SK-N-SH (cell line): ENCODE results near the gene ISL2.

Experiments
- GABPA ChIP-seq: IDR thresholded peaks from 2 replicates; pipeline ENCODE4 v1.4.0; 2012; ENCODE audit warnings: low read depth, mild to moderate bottlenecking
- JUND ChIP-seq: IDR thresholded peaks from 2 replicates; pipeline ENCODE4 v1.4.0; 2012
- POLR2AphosphoS5 ChIP-seq: IDR thresholded peaks from 2 replicates; pipeline ENCODE4 v1.6.1; 2012; ENCODE audit warnings: low read depth, low read length
- RXRA ChIP-seq: IDR thresholded peaks from 2 replicates; pipeline ENCODE4 v1.4.0; 2012; ENCODE audit warnings: low read depth, mild to moderate bottlenecking, borderline replicate concordance
- TF ChIP-seq, protein P1 (sequence below): fragments of 200-600 bp; sonication (generic); IDR thresholded peaks from 2 replicates; pipeline ENCODE4 v1.6.1; 2017; ENCODE audit warnings: antibody characterized with exemption, mild to moderate bottlenecking, moderate library complexity
- TF ChIP-seq, protein P2 (sequence below): IDR thresholded peaks from 2 replicates; pipeline ENCODE4 v1.6.1; 2012; ENCODE audit warnings: mild to moderate bottlenecking, low read depth, low read length, moderate library complexity

DNA sequence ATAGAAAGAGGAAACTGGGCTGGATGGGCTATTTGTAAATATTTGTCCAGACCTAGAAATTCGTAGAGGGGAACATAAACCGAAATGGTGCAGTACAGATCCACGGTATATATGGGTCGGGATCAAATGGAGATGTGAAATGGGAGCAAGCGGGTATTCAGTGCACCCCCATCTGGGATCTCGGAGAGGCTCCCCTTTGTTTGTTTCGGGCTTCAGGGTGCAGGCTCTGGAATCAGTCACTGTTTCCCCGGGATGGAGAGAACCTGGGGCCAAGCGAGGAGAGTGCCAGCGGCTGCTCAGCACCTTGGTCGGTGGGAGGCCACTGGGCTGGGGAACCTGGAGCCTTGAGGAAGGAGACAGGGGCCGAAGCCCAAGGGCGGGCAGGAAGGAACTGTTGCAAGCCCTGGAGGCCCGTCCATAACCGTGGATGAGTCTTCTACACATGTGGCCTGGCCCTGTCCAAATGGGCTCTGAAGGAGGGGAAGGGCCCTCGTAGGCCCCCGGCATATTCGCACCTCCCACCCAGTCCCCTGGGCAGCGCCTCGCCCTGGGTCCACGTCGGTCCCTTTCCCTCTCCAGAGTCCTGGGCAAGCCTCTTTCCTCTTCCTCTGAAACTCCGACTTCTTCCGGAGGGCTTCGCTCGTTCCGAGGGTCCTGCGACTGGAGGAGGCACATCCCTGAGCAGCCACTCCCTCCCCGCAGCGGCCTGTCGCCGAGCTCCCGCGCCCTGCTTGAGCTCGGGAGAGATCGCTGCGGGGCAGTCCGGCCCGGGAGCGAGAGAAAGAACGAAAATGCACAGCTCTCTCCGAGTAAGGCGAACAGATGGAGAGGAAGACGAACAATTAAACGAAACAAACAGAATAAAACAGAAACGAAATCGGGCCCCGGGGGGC lies 3.0 kb downstream of the ISL2 start:
- TF ChIP-seq JUND (no peak), GABPA (no peak), RXRA (no peak), POLR2AphosphoS5 (no peak)
- TF ChIP-seq, protein P1, sequence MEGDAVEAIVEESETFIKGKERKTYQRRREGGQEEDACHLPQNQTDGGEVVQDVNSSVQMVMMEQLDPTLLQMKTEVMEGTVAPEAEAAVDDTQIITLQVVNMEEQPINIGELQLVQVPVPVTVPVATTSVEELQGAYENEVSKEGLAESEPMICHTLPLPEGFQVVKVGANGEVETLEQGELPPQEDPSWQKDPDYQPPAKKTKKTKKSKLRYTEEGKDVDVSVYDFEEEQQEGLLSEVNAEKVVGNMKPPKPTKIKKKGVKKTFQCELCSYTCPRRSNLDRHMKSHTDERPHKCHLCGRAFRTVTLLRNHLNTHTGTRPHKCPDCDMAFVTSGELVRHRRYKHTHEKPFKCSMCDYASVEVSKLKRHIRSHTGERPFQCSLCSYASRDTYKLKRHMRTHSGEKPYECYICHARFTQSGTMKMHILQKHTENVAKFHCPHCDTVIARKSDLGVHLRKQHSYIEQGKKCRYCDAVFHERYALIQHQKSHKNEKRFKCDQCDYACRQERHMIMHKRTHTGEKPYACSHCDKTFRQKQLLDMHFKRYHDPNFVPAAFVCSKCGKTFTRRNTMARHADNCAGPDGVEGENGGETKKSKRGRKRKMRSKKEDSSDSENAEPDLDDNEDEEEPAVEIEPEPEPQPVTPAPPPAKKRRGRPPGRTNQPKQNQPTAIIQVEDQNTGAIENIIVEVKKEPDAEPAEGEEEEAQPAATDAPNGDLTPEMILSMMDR: no peak
- TF ChIP-seq, protein P2, sequence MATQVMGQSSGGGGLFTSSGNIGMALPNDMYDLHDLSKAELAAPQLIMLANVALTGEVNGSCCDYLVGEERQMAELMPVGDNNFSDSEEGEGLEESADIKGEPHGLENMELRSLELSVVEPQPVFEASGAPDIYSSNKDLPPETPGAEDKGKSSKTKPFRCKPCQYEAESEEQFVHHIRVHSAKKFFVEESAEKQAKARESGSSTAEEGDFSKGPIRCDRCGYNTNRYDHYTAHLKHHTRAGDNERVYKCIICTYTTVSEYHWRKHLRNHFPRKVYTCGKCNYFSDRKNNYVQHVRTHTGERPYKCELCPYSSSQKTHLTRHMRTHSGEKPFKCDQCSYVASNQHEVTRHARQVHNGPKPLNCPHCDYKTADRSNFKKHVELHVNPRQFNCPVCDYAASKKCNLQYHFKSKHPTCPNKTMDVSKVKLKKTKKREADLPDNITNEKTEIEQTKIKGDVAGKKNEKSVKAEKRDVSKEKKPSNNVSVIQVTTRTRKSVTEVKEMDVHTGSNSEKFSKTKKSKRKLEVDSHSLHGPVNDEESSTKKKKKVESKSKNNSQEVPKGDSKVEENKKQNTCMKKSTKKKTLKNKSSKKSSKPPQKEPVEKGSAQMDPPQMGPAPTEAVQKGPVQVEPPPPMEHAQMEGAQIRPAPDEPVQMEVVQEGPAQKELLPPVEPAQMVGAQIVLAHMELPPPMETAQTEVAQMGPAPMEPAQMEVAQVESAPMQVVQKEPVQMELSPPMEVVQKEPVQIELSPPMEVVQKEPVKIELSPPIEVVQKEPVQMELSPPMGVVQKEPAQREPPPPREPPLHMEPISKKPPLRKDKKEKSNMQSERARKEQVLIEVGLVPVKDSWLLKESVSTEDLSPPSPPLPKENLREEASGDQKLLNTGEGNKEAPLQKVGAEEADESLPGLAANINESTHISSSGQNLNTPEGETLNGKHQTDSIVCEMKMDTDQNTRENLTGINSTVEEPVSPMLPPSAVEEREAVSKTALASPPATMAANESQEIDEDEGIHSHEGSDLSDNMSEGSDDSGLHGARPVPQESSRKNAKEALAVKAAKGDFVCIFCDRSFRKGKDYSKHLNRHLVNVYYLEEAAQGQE: no peak
